B cell (primary cell): ENCODE results near the gene PLD3.

Experiments
- EZH2 ChIP-seq: IDR thresholded peaks from 2 replicates; pipeline ENCODE4 v1.6.1; 2012; ENCODE audit warnings: borderline replicate concordance, low read depth, mild to moderate bottlenecking, moderate library complexity, low read length; ENCODE audit not compliant: insufficient read depth, poor library complexity, severe bottlenecking
- TF ChIP-seq, protein P1 (sequence below): fragments of 200-600 bp; IDR thresholded peaks from one replicate; pipeline ENCODE4 v1.8.0; 2022; ENCODE audit warnings: antibody characterized with exemption, mild to moderate bottlenecking

DNA sequence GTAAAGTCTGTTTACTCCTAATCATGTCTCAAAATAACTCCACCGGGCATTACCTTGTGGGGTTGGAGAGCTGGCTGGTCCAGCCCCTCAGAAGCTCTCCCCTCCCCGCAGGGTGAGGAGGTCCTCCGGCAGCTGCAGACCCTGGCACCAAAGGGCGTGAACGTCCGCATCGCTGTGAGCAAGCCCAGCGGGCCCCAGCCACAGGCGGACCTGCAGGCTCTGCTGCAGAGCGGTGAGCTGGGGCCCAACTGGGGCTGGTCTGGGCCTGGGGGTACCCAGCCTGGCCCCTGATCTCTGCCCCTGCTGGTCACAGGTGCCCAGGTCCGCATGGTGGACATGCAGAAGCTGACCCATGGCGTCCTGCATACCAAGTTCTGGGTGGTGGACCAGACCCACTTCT, 21.3 kb downstream of the PLD3 start:
- TF ChIP-seq, protein P1, sequence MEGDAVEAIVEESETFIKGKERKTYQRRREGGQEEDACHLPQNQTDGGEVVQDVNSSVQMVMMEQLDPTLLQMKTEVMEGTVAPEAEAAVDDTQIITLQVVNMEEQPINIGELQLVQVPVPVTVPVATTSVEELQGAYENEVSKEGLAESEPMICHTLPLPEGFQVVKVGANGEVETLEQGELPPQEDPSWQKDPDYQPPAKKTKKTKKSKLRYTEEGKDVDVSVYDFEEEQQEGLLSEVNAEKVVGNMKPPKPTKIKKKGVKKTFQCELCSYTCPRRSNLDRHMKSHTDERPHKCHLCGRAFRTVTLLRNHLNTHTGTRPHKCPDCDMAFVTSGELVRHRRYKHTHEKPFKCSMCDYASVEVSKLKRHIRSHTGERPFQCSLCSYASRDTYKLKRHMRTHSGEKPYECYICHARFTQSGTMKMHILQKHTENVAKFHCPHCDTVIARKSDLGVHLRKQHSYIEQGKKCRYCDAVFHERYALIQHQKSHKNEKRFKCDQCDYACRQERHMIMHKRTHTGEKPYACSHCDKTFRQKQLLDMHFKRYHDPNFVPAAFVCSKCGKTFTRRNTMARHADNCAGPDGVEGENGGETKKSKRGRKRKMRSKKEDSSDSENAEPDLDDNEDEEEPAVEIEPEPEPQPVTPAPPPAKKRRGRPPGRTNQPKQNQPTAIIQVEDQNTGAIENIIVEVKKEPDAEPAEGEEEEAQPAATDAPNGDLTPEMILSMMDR, result no peak
- no peak for TF ChIP-seq EZH2
